SH-SY5Y (cell line): Measurements from ENCODE around the gene CAGE1.

Experiments used
- GATA2 ChIP-seq: IDR thresholded peaks from 2 replicates; pipeline ENCODE4 v1.6.1; 2011; ENCODE audit warnings: mild to moderate bottlenecking, low read depth, low read length
- GATA3 ChIP-seq: IDR thresholded peaks from 2 replicates; pipeline ENCODE4 v1.6.1; 2011; ENCODE audit warnings: low read depth, mild to moderate bottlenecking, low read length, moderate library complexity

- TF ChIP-seq GATA2 (no peak), GATA3 (no peak)
Measured at GRCh38 chr6:7425808-7426190, 36.3 kb upstream of the CAGE1 start.
